SK-N-MC (cell line): Measurements from ENCODE around the gene PARD3.

Experiments
- EZH2 ChIP-seq: fragments of 200-600 bp; sonication (generic); IDR thresholded peaks from one replicate; pipeline ENCODE4 v1.6.1; 2017; ENCODE audit warnings: antibody characterized with exemption
- POLR2AphosphoS5 ChIP-seq: IDR thresholded peaks from 2 replicates; pipeline ENCODE4 v1.6.1; 2012; ENCODE audit warnings: mild to moderate bottlenecking, low read depth, low read length, borderline replicate concordance

DNA sequence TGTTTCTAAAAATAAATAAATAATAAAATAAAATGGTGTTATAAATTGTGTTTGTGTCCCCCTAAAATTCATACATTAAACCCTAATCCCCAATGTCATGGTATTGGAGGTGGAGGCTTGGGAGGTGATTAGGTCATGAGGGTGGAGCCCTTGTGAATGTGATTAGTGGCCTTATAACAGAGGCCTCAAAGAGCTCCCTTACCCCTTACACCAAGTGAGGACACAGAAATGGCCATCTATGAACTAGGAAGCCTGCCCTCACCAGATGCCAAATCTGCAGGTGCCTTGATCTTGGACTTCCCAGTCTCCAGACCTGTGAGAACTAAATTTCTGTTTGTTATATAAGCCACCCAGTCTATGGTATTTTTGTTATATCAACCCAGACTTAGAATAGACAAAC, 738.7 kb downstream of the PARD3 start:
- TF ChIP-seq EZH2 (no peak), POLR2AphosphoS5 (no peak)
